GM18511 (cell line): ENCODE results near the gene HOXB7.

Source experiments
- ATAC-seq: cut with Tn5 transposase; IDR thresholded peaks from one replicate; pipeline ENCODE4 v1.9.1; 2021; ENCODE audit warnings: mild to moderate bottlenecking, moderate library complexity; ENCODE audit not compliant: unreplicated experiment

HOXB7 gene

GRCh38 chr17:48569674-48570324 is 41.0 kb downstream of the HOXB7 start:
- no peak for ATAC-seq

- no peak for ATAC-seq
These were observed 41.6 kb downstream of the HOXB7 start for GRCh38 chr17:48569240-48569582.

GRCh38 chr17:48568499-48569239 is 42.1 kb downstream of the HOXB7 start:
- ATAC-seq: no peak

GRCh38 chr17:48567646-48568354 is 43.0 kb downstream of the HOXB7 start:
- no peak for ATAC-seq

GRCh38 chr17:48567209-48567608 is 43.6 kb downstream of the HOXB7 start:
- no peak for ATAC-seq

- no peak for ATAC-seq
These were observed 44.1 kb downstream of the HOXB7 start for GRCh38 chr17:48566717-48567116.

GRCh38 chr17:48565925-48566710 is 44.7 kb downstream of the HOXB7 start:
- ATAC-seq: no peak

GRCh38 chr17:48565022-48565554 is 45.7 kb downstream of the HOXB7 start:
- no peak for ATAC-seq

GRCh38 chr17:48564188-48565021 is 46.4 kb downstream of the HOXB7 start:
- ATAC-seq: no peak

GRCh38 chr17:48563867-48564187 is 47.0 kb downstream of the HOXB7 start:
- no peak for ATAC-seq

GRCh38 chr17:48563385-48563838 is 47.4 kb downstream of the HOXB7 start:
- ATAC-seq: no peak

- no peak for ATAC-seq
These were observed 47.9 kb downstream of the HOXB7 start for GRCh38 chr17:48562934-48563333.

GRCh38 chr17:48561884-48562810 is 48.7 kb downstream of the HOXB7 start:
- ATAC-seq: peak; percentile 80

GRCh38 chr17:48559840-48560817 is 50.7 kb downstream of the HOXB7 start:
- no peak for ATAC-seq

- ATAC-seq: no peak
These were observed 51.5 kb downstream of the HOXB7 start for GRCh38 chr17:48559122-48559839.

GRCh38 chr17:48558831-48559121 is 52.0 kb downstream of the HOXB7 start:
- ATAC-seq: no peak

GRCh38 chr17:48558057-48558830 is 52.6 kb downstream of the HOXB7 start:
- no peak for ATAC-seq
